Spleen (tissue), 11 donors: ENCODE measurements around the gene CLDN11. TPM values are rescaled to one million over a fixed set of nuclear protein-coding genes. Genes with fewer than 3 reads are reported as not detected.

Experiments
- DNase-seq: peaks from one replicate; pipeline ENCODE4 v3.0.0-alpha.2; 2020
- H3K27ac ChIP-seq, 8 donors: fragments of 200-600 bp; sonication (generic) in 7 of 8; 1 replicate in 4 of 8; 2 replicates in 4 of 8; pipeline versions ENCODE4 v1.5.0 to v1.8.0; 2016 to 2021; ENCODE audit warnings: inconsistent platforms in 4 of 8, mild to moderate bottlenecking in 4 of 8, moderate library complexity in 1 of 8
- H3K27me3 ChIP-seq, 7 donors: fragments of 200-600 bp; sonication (generic) in 6 of 7; replicated peaks in 1 of 7; 1 replicate in 4 of 7; 2 replicates in 3 of 7; pipeline versions ENCODE4 v1.5.0 to v1.8.0; 2016 to 2021; ENCODE audit warnings: inconsistent platforms in 3 of 7, mild to moderate bottlenecking in 1 of 7
- H3K36me3 ChIP-seq, 6 donors: fragments of 200-600 bp; sonication (generic) in 5 of 6; 1 replicate in 4 of 6; 2 replicates in 2 of 6; pipeline versions ENCODE4 v1.5.0 to v1.8.0; 2016 to 2021; ENCODE audit warnings: inconsistent platforms in 2 of 6
- H3K4me1 ChIP-seq, 6 donors: fragments of 200-600 bp; sonication (generic) in 5 of 6; 1 replicate in 3 of 6; 2 replicates in 3 of 6; pipeline versions ENCODE4 v1.5.0 to v1.8.0; 2016 to 2021; ENCODE audit warnings: inconsistent platforms in 3 of 6
- H3K4me3 ChIP-seq, 8 donors: fragments of 200-600 bp; sonication (generic) in 7 of 8; 1 replicate in 4 of 8; 2 replicates in 4 of 8; pipeline versions ENCODE4 v1.5.0 to v1.8.0; 2016 to 2021; ENCODE audit warnings: inconsistent platforms in 4 of 8, mild to moderate bottlenecking in 4 of 8, moderate library complexity in 2 of 8
- H3K9me3 ChIP-seq, 8 donors: fragments of 200-600 bp; sonication (generic) in 7 of 8; 1 replicate in 4 of 8; 2 replicates in 4 of 8; pipeline versions ENCODE4 v1.5.0 to v1.8.0; 2016 to 2021; ENCODE audit warnings: inconsistent platforms in 4 of 8
- POLR2A ChIP-seq, 3 donors: fragments of 450-650 bp; IDR thresholded peaks; one replicate each; pipeline ENCODE4 v1.5.1; 2017; ENCODE audit warnings: antibody characterized with exemption in 3 of 3, mild to moderate bottlenecking in 1 of 3
- POLR2AphosphoS5 ChIP-seq, 3 donors: sonication (generic); formaldehyde crosslinking; IDR thresholded peaks; one replicate each; pipeline ENCODE4 v1.5.1; 2017; ENCODE audit warnings: antibody characterized with exemption in 3 of 3
- WGBS, 5 donors: extraction: QIAGEN DNeasy Blood & Tissue Kit in 3 of 5; methylation state at CpG; one replicate each; pipeline versions ENCODE4 v1.1.5 to v1.1.7; 2013 to 2018; 5-methylcytosine and 5-hydroxymethylcytosine counted together
- intact Hi-C: fragments of 100-400 bp; cut with DNase I; formaldehyde crosslinking; loops from one replicate; pipeline ENCODE4 v1.15.0; 2023; ENCODE audit warnings: low total_unique reads
- polyA plus RNA-seq, 3 donors: library from polyadenylated mRNA; stranded (reverse); fragments of 200-250 nt; gene quantifications; one replicate each; pipeline ENCODE4 v1.2.1, GENCODE V29; 2013
- total RNA-seq, 7 donors: library from RNA; depleted of rRNA in 3 of 7; stranded (reverse); fragments of >200 nt in 3 of 7; fragmentation: NEBNext Ultra II Directional in 4 of 7; extraction: Animal tissue kit (Norgen Biotek cat#: 25700) in 4 of 7; gene quantifications; one replicate each; pipeline versions ENCODE4 v1.1.0 to v1.2.1, GENCODE V29; 2016 to 2021
- TF ChIP-seq, protein P1 (sequence below), 11 experiments: fragments of 200-600 bp in 7 of 11; fragments of 450-650 bp in 4 of 11; sonication (generic) in 4 of 11; IDR thresholded peaks in 8 of 11; conservative IDR thresholded peaks in 3 of 11; 1 replicate in 7 of 11; 2 replicates in 4 of 11; pipeline versions ENCODE4 v1.4.0 to v1.8.0; 2016 to 2021; ENCODE audit warnings: antibody characterized with exemption in 11 of 11, inconsistent platforms in 4 of 11, mild to moderate bottlenecking in 1 of 11
- donor health status: healthy with polysubstance abuse.
- donor health status: DM: no; HTN: no; CAD: no; lungs with moderate emphysema.
- donor health status: DM: no; HTN: no; CAD: no.
- donor health status: Bipolar disorder and iron deficiency.
- donor health status: healthy.
- donor health status: DM: no; HTN: no; CAD: no.
- donor health status: DM: yes; HTN: yes; CAD: no.

Gene CLDN11
- total and polyA plus RNA-seq, 10 donors: 0.70 to 10.7 (median 4.1) TPM

GRCh38 chr3:170417090-170417489 is 1.6 kb upstream of the CLDN11 start:
- no peak for DNase-seq
- peaks cover 0 to 37% (median 23%) of the 10 kb centered on the region in 7 donors for H3K27me3 ChIP-seq
- peaks cover 7 to 43% (median 29%) of the 10 kb centered on the region in 6 donors for H3K4me1 ChIP-seq
- WGBS, 5 donors: 45 to 67% (median 51%) methylated on average over 1 of the region's 1 CpG
- no peak overlapping the region for H3K27ac ChIP-seq
- H3K9me3 ChIP-seq: no peaks in the 10 kb centered on the region
- no peak overlapping the region for H3K4me3 ChIP-seq
- TF ChIP-seq, protein P1, sequence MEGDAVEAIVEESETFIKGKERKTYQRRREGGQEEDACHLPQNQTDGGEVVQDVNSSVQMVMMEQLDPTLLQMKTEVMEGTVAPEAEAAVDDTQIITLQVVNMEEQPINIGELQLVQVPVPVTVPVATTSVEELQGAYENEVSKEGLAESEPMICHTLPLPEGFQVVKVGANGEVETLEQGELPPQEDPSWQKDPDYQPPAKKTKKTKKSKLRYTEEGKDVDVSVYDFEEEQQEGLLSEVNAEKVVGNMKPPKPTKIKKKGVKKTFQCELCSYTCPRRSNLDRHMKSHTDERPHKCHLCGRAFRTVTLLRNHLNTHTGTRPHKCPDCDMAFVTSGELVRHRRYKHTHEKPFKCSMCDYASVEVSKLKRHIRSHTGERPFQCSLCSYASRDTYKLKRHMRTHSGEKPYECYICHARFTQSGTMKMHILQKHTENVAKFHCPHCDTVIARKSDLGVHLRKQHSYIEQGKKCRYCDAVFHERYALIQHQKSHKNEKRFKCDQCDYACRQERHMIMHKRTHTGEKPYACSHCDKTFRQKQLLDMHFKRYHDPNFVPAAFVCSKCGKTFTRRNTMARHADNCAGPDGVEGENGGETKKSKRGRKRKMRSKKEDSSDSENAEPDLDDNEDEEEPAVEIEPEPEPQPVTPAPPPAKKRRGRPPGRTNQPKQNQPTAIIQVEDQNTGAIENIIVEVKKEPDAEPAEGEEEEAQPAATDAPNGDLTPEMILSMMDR (IDR thresholded peaks at IDR 0.05 in 8 of 11, conservative IDR thresholded peaks at IDR 0.05 in 3 of 11): no peak
- TF ChIP-seq POLR2AphosphoS5 (IDR thresholded peaks at IDR 0.05): no peak
- TF ChIP-seq POLR2A (IDR thresholded peaks at IDR 0.05): no peak
- no peaks in the 10 kb centered on the region for H3K36me3 ChIP-seq
- intact Hi-C loops: no loop called here

- Histone ChIP-seq H3K27ac (peak overlapping the region; percentile 29 to 80 (median 70)), H3K9me3 (no peaks in the 10 kb centered on the region), H3K27me3 (peaks cover 0 to 37% (median 23%) of the 10 kb centered on the region in 7 donors), H3K4me3 (peak overlapping the region; percentile 11 to 66 (median 50)), H3K36me3 (no peaks in the 10 kb centered on the region), H3K4me1 (peaks cover 7 to 44% (median 29%) of the 10 kb centered on the region in 6 donors)
- TF ChIP-seq, protein P1 (IDR thresholded peaks at IDR 0.05 in 8 of 11, conservative IDR thresholded peaks at IDR 0.05 in 3 of 11): peak in 1 of 11 experiments; percentile 7
- peak; percentile 13 to 71 (median 64) for TF ChIP-seq POLR2AphosphoS5 (IDR thresholded peaks at IDR 0.05)
- TF ChIP-seq POLR2A (IDR thresholded peaks at IDR 0.05): no peak
- 0 to 7% (median 4%) methylated on average over 5 to 58 of the region's 58 CpGs for WGBS, 5 donors
- peak; percentile 72 for DNase-seq
- intact Hi-C loops: no loop called here
Measured at GRCh38 chr3:170419557-170420087, 954 bp downstream of the CLDN11 start.

- peaks cover 0 to 37% (median 23%) of the 10 kb centered on the region in 7 donors for H3K27me3 ChIP-seq
- 48 to 60% (median 50%) methylated on average over 17 of the region's 17 CpGs for WGBS, 5 donors
- H3K4me1 ChIP-seq: peaks cover 7 to 46% (median 29%) of the 10 kb centered on the region in 6 donors
- H3K4me3 ChIP-seq: peak overlapping the region in 7 of 8 donors; percentile 11 to 66 (median 50)
- no peaks in the 10 kb centered on the region for H3K9me3 ChIP-seq
- H3K27ac ChIP-seq: peak overlapping the region; percentile 29 to 80 (median 70)
- no peak for TF ChIP-seq POLR2AphosphoS5 (IDR thresholded peaks at IDR 0.05)
- TF ChIP-seq, protein P1 (IDR thresholded peaks at IDR 0.05 in 8 of 11, conservative IDR thresholded peaks at IDR 0.05 in 3 of 11): no peak
- intact Hi-C loops: no loop called here
- no peak for DNase-seq
- no peaks in the 10 kb centered on the region for H3K36me3 ChIP-seq
Measured at GRCh38 chr3:170420307-170420821, 1.7 kb downstream of the CLDN11 start.

- H3K9me3 ChIP-seq: no peaks in the 10 kb centered on the region
- peak; percentile 76 for DNase-seq
- H3K4me1 ChIP-seq: peaks cover 7 to 53% (median 29%) of the 10 kb centered on the region in 6 donors
- H3K4me3 ChIP-seq: peak overlapping the region in 1 of 8 donors; percentile 15
- intact Hi-C loops: no loop called here
- 52 to 77% (median 65%) methylated on average over 12 of the region's 12 CpGs for WGBS, 5 donors
- peaks cover 0 to 37% (median 23%) of the 10 kb centered on the region in 7 donors for H3K27me3 ChIP-seq
- peak overlapping the region; percentile 29 to 80 (median 70) for H3K27ac ChIP-seq
- no peaks in the 10 kb centered on the region for H3K36me3 ChIP-seq
- TF ChIP-seq POLR2AphosphoS5 (IDR thresholded peaks at IDR 0.05): peak in 2 of 3 donors; percentile 45 to 64
- TF ChIP-seq, protein P1 (IDR thresholded peaks at IDR 0.05 in 8 of 11, conservative IDR thresholded peaks at IDR 0.05 in 3 of 11): no peak
- TF ChIP-seq POLR2A (IDR thresholded peaks at IDR 0.05): peak in 1 of 3 donors; percentile 34
Measured at GRCh38 chr3:170421111-170421641, 2.5 kb downstream of the CLDN11 start.
